IPS-NIHi7 (cell line): ENCODE measurements around the gene PEX11A.
"Not testable (repeated sequence)": the region's sequence is repeated elsewhere in the genome, so short reads cannot be mapped to it uniquely, and the experiment has no call there.

Experiments
- DNase-seq: peaks from one replicate; pipeline ENCODE4 v3.0.0; 2012; ENCODE audit warnings: mixed read lengths; ENCODE audit errors: extremely low spot score

PEX11A gene, protein sequence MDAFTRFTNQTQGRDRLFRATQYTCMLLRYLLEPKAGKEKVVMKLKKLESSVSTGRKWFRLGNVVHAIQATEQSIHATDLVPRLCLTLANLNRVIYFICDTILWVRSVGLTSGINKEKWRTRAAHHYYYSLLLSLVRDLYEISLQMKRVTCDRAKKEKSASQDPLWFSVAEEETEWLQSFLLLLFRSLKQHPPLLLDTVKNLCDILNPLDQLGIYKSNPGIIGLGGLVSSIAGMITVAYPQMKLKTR

GRCh38 chr15:89690276-89691218 lies at the start of gene PEX11A, which contains the start of gene WDR93:
Gene PEX11A, minus strand, starts transcription at chr15:89690754. Its CDS starts 122 bp downstream, at chr15:89690632.
Gene WDR93, plus strand, starts transcription at chr15:89690811. Its CDS starts 10,936 bp downstream, at chr15:89701747.
- peak; percentile 93 for DNase-seq

DNA sequence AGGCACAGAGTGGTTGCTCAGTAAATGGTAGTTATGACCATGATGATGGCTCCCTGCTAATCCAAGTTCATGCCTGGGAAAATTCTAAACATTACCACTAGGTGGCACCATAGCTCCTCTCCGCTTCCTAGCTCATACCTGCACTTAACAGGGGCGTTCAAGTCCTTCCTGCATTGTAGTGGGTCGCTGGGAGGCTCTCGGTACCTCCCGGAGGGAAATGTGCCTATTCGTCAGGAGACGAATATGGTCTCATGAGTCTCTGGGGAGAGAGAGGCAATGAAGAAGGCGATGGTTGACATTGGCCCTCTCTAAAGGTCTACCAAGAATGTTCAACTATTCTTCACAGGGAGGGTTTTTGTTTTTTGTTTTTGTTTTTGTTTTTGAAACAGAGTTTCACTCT lies 49.6 kb upstream of the PEX11A start:
- peak; percentile 87 for DNase-seq

- no peak for DNase-seq
Measured at GRCh38 chr15:89735773-89736172, 45.2 kb upstream of the PEX11A start.

DNA sequence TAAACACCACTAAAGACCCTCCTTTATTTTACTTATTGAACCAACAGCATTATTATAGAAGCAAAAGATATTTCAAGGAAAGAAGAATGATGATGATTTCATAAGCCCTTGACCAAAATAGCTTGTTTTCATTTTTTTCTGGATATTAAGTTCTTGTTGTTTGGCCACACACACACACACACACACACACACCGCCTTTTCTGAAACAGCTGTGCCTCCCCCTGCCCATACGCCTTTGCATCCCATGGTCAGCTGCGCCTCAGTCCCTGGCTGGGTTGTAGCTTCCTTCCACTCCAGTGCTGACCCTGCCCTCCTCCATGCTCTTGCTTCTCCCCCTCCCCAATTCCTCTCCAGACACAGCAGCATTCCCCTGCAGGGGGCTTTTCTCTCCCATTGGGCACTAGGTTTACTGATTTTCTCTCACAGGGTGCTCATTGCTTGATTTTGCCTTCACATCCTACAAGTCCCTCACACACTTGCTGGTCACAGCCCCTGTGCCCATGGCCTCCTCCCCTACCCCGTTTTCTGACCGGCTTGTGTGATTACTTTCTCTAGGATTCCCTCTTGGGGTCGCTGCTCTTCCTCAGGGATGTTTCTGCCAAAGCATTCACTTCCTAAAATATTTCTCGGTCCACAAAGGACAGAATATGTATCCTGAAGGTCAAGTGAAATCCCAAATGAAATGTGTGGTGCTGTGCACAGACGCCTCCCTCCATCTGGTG lies 42.1 kb upstream of the PEX11A start:
- DNase-seq: no peak

- no peak for DNase-seq
Measured at GRCh38 chr15:89731275-89731674, 40.7 kb upstream of the PEX11A start.

DNA sequence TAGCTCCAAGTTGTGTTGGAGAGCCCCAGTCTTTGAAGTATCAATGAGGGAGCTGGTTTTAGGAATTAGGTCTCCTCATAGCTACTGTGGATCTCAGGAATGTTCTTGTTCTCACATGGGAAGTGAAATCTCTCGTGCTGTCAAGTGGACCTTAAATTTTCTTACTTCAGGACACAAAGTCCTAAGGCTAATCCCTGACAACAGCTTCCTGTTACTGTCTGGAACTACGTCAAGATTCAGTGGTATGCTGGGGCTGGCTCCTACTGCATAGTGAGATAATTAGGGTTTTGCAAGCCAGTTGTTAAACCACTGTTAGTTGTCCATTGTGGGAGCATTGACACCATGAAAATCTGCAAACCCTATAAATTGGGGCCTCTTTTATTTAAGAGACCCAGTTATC lies 37.7 kb upstream of the PEX11A start:
- DNase-seq: no peak

- DNase-seq: no peak
Measured at GRCh38 chr15:89725064-89725463, 34.5 kb upstream of the PEX11A start.

DNA sequence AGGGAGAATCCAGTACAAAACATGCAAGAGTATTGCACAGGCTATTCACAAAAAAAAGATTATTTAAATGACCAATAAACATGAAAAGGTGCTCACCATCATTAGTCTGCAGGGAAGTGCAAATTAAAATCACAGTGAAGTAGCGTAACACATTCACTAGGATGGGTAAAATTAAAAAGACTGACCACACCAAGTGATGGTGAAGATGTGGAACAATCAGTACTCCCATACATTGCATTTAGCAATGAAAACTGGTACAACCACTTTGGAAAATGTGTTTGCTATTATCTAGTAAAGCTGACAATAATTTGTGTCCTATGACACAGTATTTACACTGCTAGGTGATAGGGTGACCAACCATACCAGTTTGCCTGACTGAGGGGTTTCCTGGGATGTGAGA lies 34.1 kb upstream of the PEX11A start:
- DNase-seq: no peak

DNA sequence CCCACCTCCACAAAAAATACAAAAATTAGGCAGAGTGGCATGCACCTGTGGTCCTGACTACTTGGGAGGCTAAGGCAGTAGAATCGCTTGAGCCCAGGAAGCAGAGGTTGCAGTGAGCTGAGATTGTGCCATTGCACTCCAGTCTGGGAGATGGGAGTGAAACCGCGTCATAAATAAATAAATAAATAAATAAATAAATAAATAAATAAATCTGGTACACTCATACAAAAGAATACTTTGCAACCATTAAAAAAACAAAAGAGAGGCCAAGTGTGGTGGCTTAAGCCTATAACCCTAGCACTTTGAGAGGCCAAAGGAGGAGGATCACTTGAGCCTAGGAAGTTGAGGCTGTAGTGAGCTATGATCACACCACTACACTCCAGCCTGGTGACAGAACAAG lies 32.5 kb upstream of the PEX11A start:
- no peak for DNase-seq

GRCh38 chr15:89714775-89715174 lies 24.2 kb upstream of the PEX11A start:
- no peak for DNase-seq

GRCh38 chr15:89707577-89707976 lies 17.0 kb upstream of the PEX11A start:
- no peak for DNase-seq

- no peak for DNase-seq
Measured at GRCh38 chr15:89704411-89704810, 13.9 kb upstream of the PEX11A start.

DNA sequence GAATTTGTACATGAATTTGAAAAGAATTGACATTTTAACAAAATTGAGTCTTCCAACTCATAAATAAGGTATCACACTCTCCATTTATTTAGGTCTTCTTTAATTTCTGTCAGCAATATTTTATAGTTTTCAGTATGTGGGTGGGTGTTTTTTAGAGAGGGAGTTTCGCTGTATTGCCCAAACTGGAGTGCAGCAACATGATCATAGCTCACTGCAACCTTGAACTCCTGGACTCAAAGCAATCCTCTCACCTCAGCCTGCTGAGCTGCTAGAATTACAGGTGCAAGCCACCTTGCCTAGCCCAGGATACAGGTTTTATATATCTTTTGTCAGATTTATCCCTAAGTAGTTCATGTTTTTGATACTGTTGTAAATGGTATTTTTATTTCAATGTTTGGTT lies 4.6 kb upstream of the PEX11A start:
- no peak for DNase-seq

GRCh38 chr15:89693696-89694095 lies 3.1 kb upstream of the PEX11A start:
- no peak for DNase-seq

DNA sequence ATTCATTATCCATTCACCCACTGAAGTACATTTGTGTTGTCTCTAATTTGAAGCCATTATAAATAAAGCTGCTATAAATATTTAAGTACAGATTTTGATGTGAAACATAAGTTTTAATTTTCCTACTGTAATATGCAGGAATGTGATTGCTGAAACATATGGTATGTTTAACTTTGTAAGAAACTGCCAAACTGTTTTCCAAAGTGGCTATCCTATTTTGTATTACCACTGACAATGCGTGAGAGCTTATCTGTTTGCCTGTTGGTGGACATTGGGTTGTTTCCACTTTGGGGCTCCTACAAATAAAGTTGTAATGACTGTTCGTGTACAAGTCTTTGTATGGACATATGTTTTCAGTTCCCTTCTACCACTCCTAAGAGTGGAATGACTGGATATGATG lies 2.5 kb upstream of the PEX11A start:
- no peak for DNase-seq

DNA sequence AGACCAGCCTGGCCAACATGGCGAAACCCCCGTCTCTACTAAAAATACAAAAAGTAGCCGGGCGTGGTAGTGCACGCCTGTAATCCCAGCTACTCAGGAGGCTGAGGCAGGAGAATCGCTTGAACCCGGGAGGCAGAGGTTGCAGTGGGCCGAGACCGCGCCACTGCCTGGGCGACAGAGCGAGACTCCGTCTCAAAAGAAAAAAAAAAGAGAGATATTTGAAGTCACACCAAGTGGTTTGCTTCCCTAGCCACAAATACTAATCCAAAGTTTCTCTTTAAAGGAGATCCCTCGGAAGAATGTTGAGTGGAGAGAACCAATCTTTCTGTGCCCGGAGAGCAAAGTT lies 651 bp downstream of the PEX11A start:
- DNase-seq: not testable (repeated sequence)

- no peak for DNase-seq
Measured at GRCh38 chr15:89686522-89686921, 4.0 kb downstream of the PEX11A start.

DNA sequence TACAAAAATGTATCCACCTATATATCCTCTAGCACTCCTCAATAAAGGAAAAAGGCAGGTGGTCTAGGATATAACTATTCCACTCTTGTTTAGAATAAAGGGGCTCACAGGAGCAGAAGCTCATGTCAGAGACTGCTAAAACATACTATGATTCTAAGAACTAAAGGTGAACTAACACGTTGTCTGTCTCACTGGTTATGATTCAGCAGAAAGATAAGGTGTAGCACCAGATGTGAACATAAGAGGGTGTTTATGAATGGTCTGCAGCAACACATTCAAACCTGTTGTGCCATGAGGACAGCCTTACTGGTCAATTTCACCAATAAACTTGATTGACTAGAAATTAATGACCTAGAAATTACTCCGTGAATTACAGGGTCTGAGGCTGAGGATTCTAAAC lies 4.6 kb downstream of the PEX11A start:
- no peak for DNase-seq

DNA sequence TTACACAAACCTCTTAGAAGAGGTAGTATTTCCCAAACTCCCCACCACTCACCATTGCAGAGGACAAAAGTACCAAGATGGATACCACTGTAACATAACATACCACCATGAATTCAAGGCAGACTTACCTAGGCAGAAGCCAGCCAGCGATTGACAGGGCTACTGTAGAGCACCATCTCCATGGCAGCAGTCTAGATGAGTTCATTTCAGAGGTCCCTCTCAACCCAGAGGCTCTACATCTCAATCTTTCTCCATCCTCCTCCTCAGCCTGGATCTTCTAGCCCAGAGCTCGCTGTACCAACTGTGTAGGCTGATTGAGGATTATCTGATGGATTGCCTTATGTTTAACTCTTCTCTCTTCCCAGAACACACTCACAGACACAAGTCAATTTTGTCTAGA lies 9.4 kb downstream of the PEX11A start:
- no peak for DNase-seq

DNA sequence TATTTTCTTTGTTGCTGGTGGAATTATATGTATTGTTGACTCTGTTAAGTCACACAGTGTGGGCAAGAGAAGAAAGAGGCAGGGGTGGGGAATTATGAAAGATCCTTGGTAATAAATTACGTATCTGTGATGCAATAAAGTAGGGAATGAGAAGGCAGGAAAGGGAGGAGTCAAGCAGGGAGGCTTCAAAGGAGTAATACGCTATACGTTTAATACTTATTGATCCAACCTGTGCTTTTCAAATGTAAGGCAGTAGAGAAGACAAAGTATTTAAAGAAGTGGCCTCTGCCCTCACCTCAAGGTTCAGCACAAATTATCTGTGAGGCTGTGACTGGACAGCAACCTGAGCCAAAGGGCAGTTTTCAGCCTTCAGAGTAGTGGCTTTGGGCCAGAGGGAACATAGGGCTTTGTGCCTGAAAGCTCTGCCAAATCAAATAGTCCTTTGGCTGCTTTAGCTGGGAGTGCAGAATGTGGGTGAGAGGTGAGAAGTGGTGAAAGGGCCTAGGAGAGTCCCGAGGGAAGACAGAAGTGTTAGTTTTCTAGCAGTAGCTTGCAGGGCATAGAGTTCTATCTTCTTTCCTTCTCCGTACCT lies 10.2 kb downstream of the PEX11A start:
- no peak for DNase-seq

- DNase-seq: no peak
Measured at GRCh38 chr15:89679212-89679611, 11.3 kb downstream of the PEX11A start, which contains the start of gene PLIN1. Gene PLIN1, minus strand, starts transcription at chr15:89679367. Its CDS starts 1,878 bp downstream, at chr15:89677489.

DNA sequence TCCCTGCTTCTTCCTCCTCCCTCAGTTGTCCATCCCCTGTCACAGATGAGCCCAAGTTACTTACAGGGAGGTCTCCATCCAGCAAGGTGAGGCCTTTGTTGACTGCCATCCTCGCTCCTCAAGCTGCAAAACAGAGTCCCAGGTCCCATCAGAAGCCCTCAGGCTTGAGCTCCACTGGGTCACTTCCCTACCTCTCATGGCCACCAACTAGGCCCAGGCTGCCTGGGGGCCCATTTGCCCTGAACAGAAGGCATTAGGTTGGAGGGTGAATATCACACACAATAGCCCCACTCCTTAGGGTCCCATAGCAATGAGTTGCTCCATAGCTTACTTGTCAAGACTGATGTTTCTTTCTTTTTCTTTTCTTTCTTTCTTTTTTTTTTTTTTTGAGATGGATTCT lies 13.2 kb downstream of the PEX11A start:
- DNase-seq: no peak
